Tibial nerve (tissue), 4 donors: ENCODE measurements around the gene ITCH. TPM values are rescaled to one million over a fixed set of nuclear protein-coding genes. Genes with fewer than 3 reads are reported as not detected.

Experiments
- DNase-seq, 2 donors: peaks; one replicate each; pipeline ENCODE4 v3.0.0-alpha.2; 2019; ENCODE audit warnings: low spot score in 2 of 2
- H3K27ac ChIP-seq, 4 donors: fragments of 200-600 bp; sonication (generic) in 3 of 4; one replicate each; pipeline ENCODE4 v1.5.1; 2017 to 2019; ENCODE audit warnings: mild to moderate bottlenecking in 1 of 4
- H3K27me3 ChIP-seq, 2 donors: fragments of 200-600 bp; sonication (generic) in 1 of 2; one replicate each; pipeline versions ENCODE4 v1.5.1 to v1.6.0; 2017 to 2019
- H3K36me3 ChIP-seq, 3 donors: fragments of 200-600 bp; sonication (generic); one replicate each; pipeline ENCODE4 v1.5.1; 2018 to 2019
- H3K4me1 ChIP-seq, 4 donors: fragments of 200-600 bp; sonication (generic) in 3 of 4; one replicate each; pipeline ENCODE4 v1.5.1; 2017 to 2019
- H3K4me3 ChIP-seq, 4 donors: fragments of 200-600 bp; sonication (generic) in 3 of 4; one replicate each; pipeline ENCODE4 v1.5.1; 2017 to 2019; ENCODE audit warnings: mild to moderate bottlenecking in 1 of 4, moderate library complexity in 1 of 4
- H3K9me3 ChIP-seq, 4 donors: fragments of 200-600 bp; sonication (generic) in 3 of 4; one replicate each; pipeline ENCODE4 v1.5.1; 2017 to 2019
- CTCF ChIP-seq, 5 experiments: fragments of 200-600 bp in 3 of 5; fragments of 450-650 bp in 2 of 5; sonication (generic) in 3 of 5; IDR thresholded peaks; one replicate each; pipeline ENCODE4 v1.5.1; 2016 to 2019; ENCODE audit warnings: antibody characterized with exemption in 5 of 5, mild to moderate bottlenecking in 3 of 5, moderate library complexity in 2 of 5
- EP300 ChIP-seq, 2 donors: sonication (generic); formaldehyde crosslinking; IDR thresholded peaks; one replicate each; pipeline ENCODE4 v1.6.1; 2017; ENCODE audit warnings: antibody characterized with exemption in 2 of 2, mild to moderate bottlenecking in 1 of 2
- POLR2A ChIP-seq, 2 donors: fragments of 450-650 bp; IDR thresholded peaks; one replicate each; pipeline ENCODE4 v1.6.1; 2017; ENCODE audit warnings: antibody characterized with exemption in 2 of 2, mild to moderate bottlenecking in 2 of 2, moderate library complexity in 2 of 2
- WGBS, 2 donors: methylation state at CpG; one replicate each; pipeline ENCODE4 v1.1.5; 2018; 5-methylcytosine and 5-hydroxymethylcytosine counted together
- total RNA-seq, 4 donors: library from RNA; depleted of rRNA; stranded (reverse); fragments of >200 nt; gene quantifications; one replicate each; pipeline ENCODE4 v1.1.0, GENCODE V29; 2016

Gene ITCH
- total RNA-seq, 4 donors from 2014 or later = 48.4 to 85.4 (median 62.8) TPM

GRCh38 chr20:34388000-34388399 is 24.9 kb downstream of the ITCH start:
- TF ChIP-seq POLR2A (IDR thresholded peaks at IDR 0.05) = no peak
- no peak for TF ChIP-seq EP300 (IDR thresholded peaks at IDR 0.05)
- TF ChIP-seq CTCF (IDR thresholded peaks at IDR 0.05) = no peak
- no peak overlapping the region for H3K27ac ChIP-seq
- DNase-seq = no peak
- no peak overlapping the region for H3K4me3 ChIP-seq
- H3K9me3 ChIP-seq = no peaks in the 10 kb centered on the region
- 78 to 85% methylated on average over 3 of the region's 3 CpGs for WGBS, 2 donors
- no peaks in the 10 kb centered on the region for H3K27me3 ChIP-seq
- H3K4me1 ChIP-seq = peaks cover 0 to 58% (median 23%) of the 10 kb centered on the region in 4 donors
- no peaks in the 10 kb centered on the region for H3K36me3 ChIP-seq

GRCh38 chr20:34388678-34389077 is 25.6 kb downstream of the ITCH start:
- no peak overlapping the region for H3K27ac ChIP-seq
- no peaks in the 10 kb centered on the region for H3K9me3 ChIP-seq
- peaks cover 0 to 58% (median 23%) of the 10 kb centered on the region in 4 donors for H3K4me1 ChIP-seq
- peaks cover 0 to 2% (median 0%) of the 10 kb centered on the region in 3 donors for H3K36me3 ChIP-seq
- TF ChIP-seq EP300 (IDR thresholded peaks at IDR 0.05) = no peak
- TF ChIP-seq CTCF (IDR thresholded peaks at IDR 0.05) = no peak
- TF ChIP-seq POLR2A (IDR thresholded peaks at IDR 0.05) = no peak
- DNase-seq = no peak
- H3K4me3 ChIP-seq = no peak overlapping the region
- 82 to 83% methylated on average over 2 of the region's 2 CpGs for WGBS, 2 donors
- no peaks in the 10 kb centered on the region for H3K27me3 ChIP-seq

- H3K9me3 ChIP-seq = no peaks in the 10 kb centered on the region
Measured at GRCh38 chr20:34389206-34389953, 26.3 kb downstream of the ITCH start.

GRCh38 chr20:34389954-34390555 is 27.0 kb downstream of the ITCH start:
- 98 to 100% methylated on average over 3 of the region's 3 CpGs for WGBS, 2 donors
- TF ChIP-seq EP300 (IDR thresholded peaks at IDR 0.05) (no peak), POLR2A (IDR thresholded peaks at IDR 0.05) (no peak), CTCF (IDR thresholded peaks at IDR 0.05) (no peak)
- no peak for DNase-seq
- H3K27me3 ChIP-seq = no peaks in the 10 kb centered on the region
- H3K36me3 ChIP-seq = peaks cover 0 to 15% (median 2%) of the 10 kb centered on the region in 3 donors
- H3K4me3 ChIP-seq = no peak overlapping the region
- peaks cover 0 to 58% (median 23%) of the 10 kb centered on the region in 4 donors for H3K4me1 ChIP-seq
- no peaks in the 10 kb centered on the region for H3K9me3 ChIP-seq
- H3K27ac ChIP-seq = no peak overlapping the region

More at GRCh38 chr20:34389206-34389953, 26.3 kb downstream of the ITCH start:
- Histone ChIP-seq H3K4me3 (no peak overlapping the region), H3K27me3 (no peaks in the 10 kb centered on the region), H3K4me1 (peaks cover 0 to 58% (median 23%) of the 10 kb centered on the region in 4 donors), H3K36me3 (peaks cover 0 to 9% (median 0%) of the 10 kb centered on the region in 3 donors), H3K27ac (no peak overlapping the region)
- no peak for TF ChIP-seq EP300 (IDR thresholded peaks at IDR 0.05)
- TF ChIP-seq POLR2A (IDR thresholded peaks at IDR 0.05) = no peak
- TF ChIP-seq CTCF (IDR thresholded peaks at IDR 0.05) = no peak
- DNase-seq = no peak
- WGBS, 2 donors = 63 to 65% methylated on average over 2 of the region's 2 CpGs

GRCh38 chr20:34396408-34396807 is 33.3 kb downstream of the ITCH start:
- WGBS, 2 donors = 88 to 91% methylated on average over 5 of the region's 5 CpGs
- Histone ChIP-seq H3K4me1 (peaks cover 0 to 39% (median 4%) of the 10 kb centered on the region in 4 donors), H3K36me3 (peaks cover 0 to 30% (median 2%) of the 10 kb centered on the region in 3 donors), H3K4me3 (no peak overlapping the region), H3K27me3 (no peaks in the 10 kb centered on the region), H3K27ac (no peak overlapping the region), H3K9me3 (no peaks in the 10 kb centered on the region)
- no peak for TF ChIP-seq POLR2A (IDR thresholded peaks at IDR 0.05)
- no peak for TF ChIP-seq CTCF (IDR thresholded peaks at IDR 0.05)
- TF ChIP-seq EP300 (IDR thresholded peaks at IDR 0.05) = no peak
- no peak for DNase-seq
